K562 treated with DMSO at 1 percent for 24 hours (cell line): Measurements from ENCODE around the gene SP9. TPM values are rescaled to one million over a fixed set of nuclear protein-coding genes. Genes with fewer than 3 reads are reported as not detected.

Experiments used
- total RNA-seq: library from RNA; unstranded; fragments of 300-600 nt; gene quantifications from 2 replicates; pipeline ENCODE4 v1.2.3, GENCODE V29; 2022; ENCODE audit warnings: low read depth; ENCODE audit not compliant: insufficient read depth

Gene SP9
- total RNA-seq = 0.46 and 0.88 TPM in 2 replicates

GRCh38 chr2:174334781-174335251 is at the start of gene SP9:
Gene SP9, plus strand, starts transcription at chr2:174334954. Its CDS starts 139 bp downstream, at chr2:174335093.

Other genes starting within 250 kb of the SP9 start
- 81.2 and 97.4 TPM in 2 replicates for gene OLA1, start 86.4 kb upstream of the SP9 start, total RNA-seq
- gene SCRN3, start 60.8 kb downstream of the SP9 start, total RNA-seq = 16.8 and 26.2 TPM in 2 replicates
- gene GPR155, start 152.1 kb downstream of the SP9 start, total RNA-seq = 0.17 TPM in 1 of 2 replicates, not detected in the other